H1 (cell line): ENCODE data around the gene CDK5RAP2. TPM values are rescaled to one million over a fixed set of nuclear protein-coding genes. Genes with fewer than 3 reads are reported as not detected.

Experiments
- CTCF ChIA-PET: fragments of 300-600 bp; sonication (Branson Sonifier 250); formaldehyde crosslinking; loops from one replicate; lab custom pipeline; 2021; ENCODE audit not compliant: partially characterized antibody; lab: Charles Lee
- POLR2A ChIA-PET: fragments of 300-600 bp; sonication (Branson Sonifier 250); formaldehyde crosslinking; loops from one replicate; lab custom pipeline; 2021; ENCODE audit warnings: inconsistent platforms; ENCODE audit not compliant: partially characterized antibody; lab: Charles Lee
- DNase-seq, 2 experiments: peaks; one replicate each; pipeline versions ENCODE4 v3.0.0 to v3.0.0-alpha.2; 2010 to 2022; ENCODE audit warnings: low spot score in 2 of 2, low read depth in 1 of 2, mixed read lengths in 1 of 2
- FAIRE-seq: peaks from 2 replicates; lab custom pipeline; 2011; peaks lifted over from hg19 to GRCh38; lab: Jason Lieb, UNC
- H2AFZ ChIP-seq: 2 replicates; pipeline ENCODE4 v1.8.1; 2012; ENCODE audit warnings: low read length, inconsistent platforms
- H2AK5ac ChIP-seq: 2 replicates; pipeline ENCODE4 v1.6.1; 2013; ENCODE audit warnings: low read depth, low read length
- H2BK120ac ChIP-seq: replicated peaks from 2 replicates; pipeline ENCODE3; 2013; ENCODE audit warnings: low read depth, low read length, inconsistent platforms
- H2BK12ac ChIP-seq: 2 replicates; pipeline ENCODE4 v1.6.1; 2013; ENCODE audit warnings: low read depth, low read length
- H2BK15ac ChIP-seq: 2 replicates; pipeline ENCODE4 v1.6.1; 2013; ENCODE audit warnings: low read length
- H2BK20ac ChIP-seq: 2 replicates; pipeline ENCODE4 v1.6.1; 2013; ENCODE audit warnings: low read length
- H2BK5ac ChIP-seq: 2 replicates; pipeline ENCODE4 v1.6.1; 2013; ENCODE audit warnings: low read depth, low read length
- H3K14ac ChIP-seq: 2 replicates; pipeline ENCODE4 v1.6.1; 2013; ENCODE audit warnings: inconsistent platforms; ENCODE audit not compliant: insufficient read length
- H3K18ac ChIP-seq: 2 replicates; pipeline ENCODE4 v1.6.1; 2013; ENCODE audit warnings: low read length; ENCODE audit errors: extremely low read depth
- H3K23ac ChIP-seq: 2 replicates; pipeline ENCODE4 v1.6.1; 2013; ENCODE audit warnings: inconsistent platforms; ENCODE audit not compliant: insufficient read length
- H3K23me2 ChIP-seq: 2 replicates; pipeline ENCODE4 v1.6.1; 2013; ENCODE audit warnings: low read depth, low read length
- H3K27ac ChIP-seq: 2 replicates; pipeline ENCODE4 v1.6.1; 2011; ENCODE audit warnings: low read depth, low read length, inconsistent platforms
- H3K27me3 ChIP-seq, 4 experiments: replicated peaks in 1 of 4; 1 replicate in 1 of 4; 2 replicates in 3 of 4; pipeline versions ENCODE4 v1.6.1 to v1.8.1; 2011 to 2013; ENCODE audit warnings: low read length in 3 of 4, mild to moderate bottlenecking in 3 of 4, inconsistent platforms in 2 of 4, mixed read lengths in 2 of 4, moderate library complexity in 1 of 4; ENCODE audit not compliant: control insufficient read depth in 3 of 4, insufficient read depth in 3 of 4; ENCODE audit errors: extremely low read depth in 1 of 4
- H3K36me3 ChIP-seq, 4 experiments: 2 replicates each; pipeline versions ENCODE4 v1.6.1 to v1.8.1; 2011 to 2013; ENCODE audit warnings: mild to moderate bottlenecking in 4 of 4, low read length in 3 of 4, moderate library complexity in 2 of 4, control low read depth in 1 of 4, inconsistent platforms in 1 of 4; ENCODE audit not compliant: insufficient read depth in 4 of 4, control insufficient read depth in 2 of 4
- H3K4ac ChIP-seq: replicated peaks from 2 replicates; pipeline ENCODE3; 2013; ENCODE audit warnings: low read length, low read depth, mixed read lengths, inconsistent platforms; ENCODE audit not compliant: insufficient read length
- H3K4me1 ChIP-seq, 4 experiments: replicated peaks in 1 of 4; 1 replicate in 1 of 4; 2 replicates in 3 of 4; pipeline versions ENCODE4 v1.6.1 to v1.8.1; 2011 to 2013; ENCODE audit warnings: low read length in 3 of 4, inconsistent platforms in 2 of 4, mixed read lengths in 1 of 4; ENCODE audit not compliant: insufficient read depth in 4 of 4, control insufficient read depth in 3 of 4
- H3K4me2 ChIP-seq, 2 experiments: 2 replicates each; pipeline versions ENCODE4 v1.6.1 to v1.8.1; 2011 to 2013; ENCODE audit warnings: low read depth in 2 of 2, low read length in 2 of 2, control low read depth in 1 of 2, inconsistent platforms in 1 of 2, mild to moderate bottlenecking in 1 of 2; ENCODE audit not compliant: insufficient read depth in 1 of 2
- H3K4me3 ChIP-seq, 4 experiments: fragments of 200-600, 300-600 bp in 1 of 4; sonication (generic), shearing (Covaris generic), sonication (Bioruptor Twin) in 1 of 4; 2 replicates each; pipeline versions ENCODE4 v1.5.1 to v1.8.1; 2011 to 2016; ENCODE audit warnings: low read length in 4 of 4, low read depth in 3 of 4, control low read depth in 2 of 4, inconsistent platforms in 2 of 4, mild to moderate bottlenecking in 2 of 4, mixed read lengths in 1 of 4, moderate library complexity in 1 of 4; ENCODE audit not compliant: insufficient read depth in 2 of 4; ENCODE audit errors: extremely low read depth in 1 of 4
- H3K56ac ChIP-seq: replicated peaks from 2 replicates; pipeline ENCODE3; 2013; ENCODE audit warnings: low read depth, mild to moderate bottlenecking, mixed read lengths, low read length, inconsistent platforms; ENCODE audit not compliant: insufficient read length
- H3K79me1 ChIP-seq: 2 replicates; pipeline ENCODE4 v1.6.1; 2013; ENCODE audit warnings: low read depth, low read length, control low read depth
- H3K79me2 ChIP-seq, 2 experiments: 2 replicates each; pipeline versions ENCODE4 v1.6.1 to v1.8.1; 2012 to 2013; ENCODE audit warnings: low read length in 2 of 2, mild to moderate bottlenecking in 2 of 2, inconsistent platforms in 1 of 2; ENCODE audit not compliant: insufficient read depth in 2 of 2, control insufficient read depth in 1 of 2
- H3K9ac ChIP-seq, 4 experiments: replicated peaks in 1 of 4; 1 replicate in 1 of 4; 2 replicates in 3 of 4; pipeline versions ENCODE4 v1.6.1 to v1.8.1; 2011 to 2013; ENCODE audit warnings: low read depth in 3 of 4, low read length in 3 of 4, control low read depth in 2 of 4, mild to moderate bottlenecking in 2 of 4, moderate library complexity in 2 of 4, inconsistent platforms in 1 of 4; ENCODE audit errors: extremely low read depth in 1 of 4
- H3K9me3 ChIP-seq, 2 experiments: 2 replicates each; pipeline versions ENCODE4 v1.6.1 to v1.8.1; 2012 to 2013; ENCODE audit warnings: mild to moderate bottlenecking in 2 of 2, moderate library complexity in 2 of 2, control low read depth in 1 of 2, inconsistent platforms in 1 of 2, low read depth in 1 of 2, low read length in 1 of 2, mixed read lengths in 1 of 2; ENCODE audit not compliant: insufficient read depth in 2 of 2
- H4K20me1 ChIP-seq, 2 experiments: replicated peaks in 1 of 2; 2 replicates each; pipeline versions ENCODE3 to v1.8.1; 2011 to 2013; ENCODE audit warnings: inconsistent platforms in 2 of 2, low read length in 2 of 2, mild to moderate bottlenecking in 1 of 2; ENCODE audit not compliant: insufficient read depth in 2 of 2, control insufficient read depth in 1 of 2
- H4K5ac ChIP-seq: 2 replicates; pipeline ENCODE4 v1.6.1; 2013; ENCODE audit warnings: low read length, low read depth, mixed read lengths, inconsistent platforms; ENCODE audit not compliant: insufficient read length
- H4K8ac ChIP-seq: 2 replicates; pipeline ENCODE4 v1.8.0; 2013; ENCODE audit warnings: mild to moderate bottlenecking, moderate library complexity, low read length, inconsistent platforms; ENCODE audit not compliant: insufficient read depth; ENCODE audit errors: extremely low read depth
- H4K91ac ChIP-seq: replicated peaks from 2 replicates; pipeline ENCODE3; 2013; ENCODE audit warnings: low read length, mixed read lengths, inconsistent platforms; ENCODE audit not compliant: insufficient read length
- ASH2L ChIP-seq: fragments of 200-600, 300-600 bp; sonication (generic); IDR thresholded peaks from one replicate; pipeline ENCODE4 v1.7.1; 2017; ENCODE audit warnings: low read length
- BCL11A ChIP-seq, 2 experiments: IDR thresholded peaks; one replicate each; pipeline ENCODE4 v1.6.1; 2011; ENCODE audit warnings: low read depth in 2 of 2, low read length in 2 of 2, mild to moderate bottlenecking in 2 of 2
- CBX8 ChIP-seq: fragments of 300-800, 300-1000 bp; sonication (generic); IDR thresholded peaks from 2 replicates; pipeline ENCODE4 v1.7.1; 2016; ENCODE audit warnings: low read depth, low read length, borderline replicate concordance
- GABPA ChIP-seq: IDR thresholded peaks from 2 replicates; pipeline ENCODE4 v1.6.1; 2011; ENCODE audit warnings: mild to moderate bottlenecking, low read length, moderate library complexity, borderline replicate concordance; ENCODE audit not compliant: insufficient read depth
- HDAC6 ChIP-seq: IDR thresholded peaks from one replicate; pipeline ENCODE4 v1.7.1; 2012; ENCODE audit warnings: low read depth, mild to moderate bottlenecking, inconsistent platforms, low read length, moderate library complexity
- NANOG ChIP-seq: IDR thresholded peaks from 2 replicates; pipeline ENCODE4 v1.6.1; 2011; ENCODE audit warnings: low read length, low read depth, mild to moderate bottlenecking, inconsistent platforms; ENCODE audit not compliant: insufficient read depth, poor library complexity, severe bottlenecking
- NRF1 ChIP-seq: IDR thresholded peaks from 2 replicates; pipeline ENCODE4 v1.6.1; 2011; ENCODE audit warnings: mild to moderate bottlenecking, low read depth, low read length, improper control_type of control experiment
- POLR2A ChIP-seq, 2 experiments: IDR thresholded peaks; 1 replicate in 1 of 2; 2 replicates in 1 of 2; pipeline ENCODE4 v1.6.1; 2011; ENCODE audit warnings: low read depth in 2 of 2, low read length in 2 of 2, mild to moderate bottlenecking in 2 of 2; ENCODE audit errors: control extremely low read depth in 1 of 2
- WGBS, 2 experiments: shearing (Covaris generic) in 1 of 2; methylation state at CpG; one replicate each; pipeline versions ENCODE4 v1.1.6 to v1.1.7; 2013 to 2015; ENCODE audit warnings: low lambda C conversion rate in 2 of 2, mixed read lengths in 2 of 2, inconsistent platforms in 1 of 2, low coverage in 1 of 2, missing lambda C conversion rate in 1 of 2; ENCODE audit not compliant: insufficient replicate concordance in 2 of 2, insufficient coverage in 1 of 2, insufficient read length in 1 of 2; ENCODE audit errors: extremely low coverage in 1 of 2, missing lambda C conversion rate in 1 of 2; 5-methylcytosine and 5-hydroxymethylcytosine counted together
- polyA plus RNA-seq, 7 experiments: library from polyadenylated mRNA; depleted of rRNA in 3 of 7; stranded (reverse) in 5 of 7; unstranded in 2 of 7; fragments of >200 nt in 5 of 7; fragments of 200-250 nt in 2 of 7; gene quantifications; 1 replicate in 5 of 7; 2 replicates in 1 of 7; 4 replicates in 1 of 7; pipeline versions ENCODE4 v1.2.1 to v1.2.3, GENCODE V29; 2011 to 2013; ENCODE audit warnings: missing spikeins in 2 of 7, mixed read lengths in 2 of 7
- total RNA-seq: library from RNA; stranded (reverse); fragmentation: NEBNext Ultra II Directional; extraction: Animal tissue kit (Norgen Biotek cat#: 25700); gene quantifications from 2 replicates; pipeline ENCODE4 v1.2.1, GENCODE V29; 2021

Gene CDK5RAP2
- total and polyA plus RNA-seq, 2 of the 8 experiments (the other 6 are each of a cell fraction or from before 2014, with no cell fraction given) = 19.8 to 49.4 TPM

DNA sequence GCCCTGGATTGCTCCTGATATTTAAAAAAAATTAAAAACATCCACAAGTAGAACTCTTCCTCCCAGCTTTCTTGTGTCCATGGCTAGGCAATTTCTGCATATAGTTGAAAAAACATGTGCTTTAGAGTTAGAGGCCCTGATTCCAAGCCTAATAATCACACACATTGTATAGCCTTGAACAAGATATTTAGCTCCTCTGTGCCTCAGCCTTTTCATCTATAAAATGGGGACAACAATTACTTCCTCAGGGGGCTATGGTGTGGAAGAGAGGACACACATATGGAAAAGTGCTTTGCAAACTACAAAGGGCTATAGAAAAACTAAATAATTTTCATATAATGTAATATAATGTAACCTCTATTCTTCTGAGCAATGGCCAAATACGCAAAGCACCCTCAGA, 23.0 kb upstream of the CDK5RAP2 start:
- H3K27ac ChIP-seq = no peak overlapping the region
- TF ChIP-seq ASH2L (no peak), POLR2A (IDR thresholded peaks at IDR 0.05; ENCODE audit: control extremely low read depth in 1 of 2, low read depth in 2 of 2, low read length in 2 of 2) (no peak), CBX8 (no peak), GABPA (no peak), NRF1 (no peak), NANOG (no peak), HDAC6 (no peak), BCL11A (IDR thresholded peaks at IDR 0.05; ENCODE audit: low read depth in 2 of 2, low read length in 2 of 2) (no peak)
- TF ChIP-seq, all 59 proteins: peak for 0
- H2AK5ac ChIP-seq = no peak overlapping the region
- no peak overlapping the region for H4K5ac ChIP-seq
- H3K4me2 ChIP-seq = no peak overlapping the region
- H3K4me1 ChIP-seq = no peaks in the 10 kb centered on the region
- FAIRE-seq (no peak), DNase-seq (no peak)
- H2BK15ac ChIP-seq = no peak overlapping the region
- H3K27me3 ChIP-seq = no peaks in the 10 kb centered on the region
- H3K79me1 ChIP-seq = no peaks in the 10 kb centered on the region
- no peaks in the 10 kb centered on the region for H3K36me3 ChIP-seq
- no peak overlapping the region for H4K8ac ChIP-seq
- H3K9ac ChIP-seq = no peak overlapping the region
- CTCF ChIA-PET = no interaction called here
- no peak overlapping the region for H2AFZ ChIP-seq
- no peak overlapping the region for H2BK12ac ChIP-seq
- H3K9me3 ChIP-seq = no peaks in the 10 kb centered on the region
- POLR2A ChIA-PET = no interaction called here
- no peak overlapping the region for H3K4ac ChIP-seq
- H3K18ac ChIP-seq = no peak overlapping the region
- no peak overlapping the region for H2BK120ac ChIP-seq
- H4K91ac ChIP-seq = no peak overlapping the region
- 93% methylated on average over 1 of the region's 1 CpG; no CpG with 5 or more reads in 1 of the 2 experiments for WGBS, 2 experiments
- no peak overlapping the region for H3K23ac ChIP-seq
- no peak overlapping the region for H2BK20ac ChIP-seq
- no peak overlapping the region for H3K14ac ChIP-seq
- no peaks in the 10 kb centered on the region for H3K23me2 ChIP-seq
- no peak overlapping the region for H3K4me3 ChIP-seq
- no peaks in the 10 kb centered on the region for H3K79me2 ChIP-seq
- H2BK5ac ChIP-seq = no peak overlapping the region
- H3K56ac ChIP-seq = no peak overlapping the region
- no peaks in the 10 kb centered on the region for H4K20me1 ChIP-seq
